Myometrial cell (primary cell): ENCODE data around the gene CHRND. TPM values are rescaled to one million over a fixed set of nuclear protein-coding genes. Genes with fewer than 3 reads are reported as not detected.

Source experiments
- total RNA-seq: library from RNA; depleted of rRNA; stranded (reverse); fragments of >200 nt; gene quantifications from 2 replicates; pipeline ENCODE4 v1.2.3, GENCODE V29; 2015

CHRND gene
- not detected in 2 replicates for total RNA-seq

DNA sequence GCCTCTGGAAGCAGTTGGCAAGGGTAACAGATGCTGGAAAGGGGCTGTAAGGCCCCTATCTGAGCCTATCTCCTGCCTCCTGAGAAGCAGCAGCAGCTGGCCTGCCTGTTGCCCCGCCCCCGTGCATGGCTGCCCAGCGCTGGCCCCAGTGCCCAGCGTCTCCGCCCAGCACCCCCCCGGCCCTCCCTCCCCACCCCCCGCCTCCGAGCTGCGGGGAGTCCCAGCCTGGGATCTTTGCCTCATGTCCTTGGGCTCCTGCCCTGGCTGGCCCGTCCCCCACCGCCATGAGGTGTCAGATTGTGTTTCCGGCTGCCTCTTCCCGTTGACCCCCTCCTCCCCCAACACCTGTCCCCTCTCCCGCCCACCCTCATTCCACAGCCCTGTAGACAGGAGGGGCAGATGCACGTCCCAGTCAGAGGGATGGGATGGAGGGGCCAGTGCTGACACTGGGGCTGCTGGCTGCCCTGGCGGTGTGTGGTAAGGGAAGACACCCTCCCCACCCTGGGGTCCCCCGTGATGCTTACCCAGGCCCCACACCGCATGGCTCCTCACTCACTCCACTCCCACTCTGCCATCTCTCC is at the start of gene CHRND:
TSS of gene CHRND (plus strand) at position 370 of the 581 bp plus-strand sequence. CDS start at position 426, 56 bp downstream.

DNA sequence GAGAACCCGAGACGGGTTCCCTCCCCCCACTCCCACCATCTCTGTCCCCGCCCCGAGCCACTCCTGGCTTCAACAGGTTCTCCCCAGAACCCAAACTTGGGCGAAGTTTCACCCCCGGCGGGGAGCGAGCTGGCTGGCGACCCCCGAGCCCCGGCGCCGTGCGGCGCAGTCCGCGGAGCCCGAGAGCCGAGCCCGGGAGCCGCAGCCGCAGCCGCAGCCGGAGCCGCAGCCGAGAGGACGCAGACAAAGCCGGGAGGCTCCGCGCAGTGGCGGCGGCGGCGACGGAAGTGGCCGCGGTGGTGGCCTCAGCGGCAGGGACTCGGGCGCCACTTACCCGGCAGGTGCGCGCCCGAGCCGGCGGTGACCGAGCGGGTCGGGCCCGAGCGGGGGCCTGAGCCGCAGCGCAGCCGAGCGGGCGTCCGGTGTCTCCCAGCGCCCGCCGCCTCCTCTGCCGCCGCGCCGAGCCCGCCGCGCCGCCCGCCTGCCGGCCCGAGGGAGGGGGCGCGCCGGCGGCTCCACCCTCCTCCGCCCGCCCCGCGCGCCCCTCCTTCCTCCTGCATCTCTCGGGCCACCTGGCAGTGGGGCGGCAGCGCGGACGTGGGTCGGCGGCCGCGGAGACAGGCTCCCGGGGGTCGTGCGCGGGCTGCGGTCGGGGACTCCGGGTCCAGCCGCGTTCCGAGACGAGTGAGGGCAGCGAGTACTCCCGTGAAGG is 38.4 kb upstream of the CHRND start, which contains the start of gene ECEL1:
TSS of gene ECEL1 (minus strand) at position 450 of the 712 bp plus-strand sequence. CDS start 1,181 bp downstream, outside the sequence.

DNA sequence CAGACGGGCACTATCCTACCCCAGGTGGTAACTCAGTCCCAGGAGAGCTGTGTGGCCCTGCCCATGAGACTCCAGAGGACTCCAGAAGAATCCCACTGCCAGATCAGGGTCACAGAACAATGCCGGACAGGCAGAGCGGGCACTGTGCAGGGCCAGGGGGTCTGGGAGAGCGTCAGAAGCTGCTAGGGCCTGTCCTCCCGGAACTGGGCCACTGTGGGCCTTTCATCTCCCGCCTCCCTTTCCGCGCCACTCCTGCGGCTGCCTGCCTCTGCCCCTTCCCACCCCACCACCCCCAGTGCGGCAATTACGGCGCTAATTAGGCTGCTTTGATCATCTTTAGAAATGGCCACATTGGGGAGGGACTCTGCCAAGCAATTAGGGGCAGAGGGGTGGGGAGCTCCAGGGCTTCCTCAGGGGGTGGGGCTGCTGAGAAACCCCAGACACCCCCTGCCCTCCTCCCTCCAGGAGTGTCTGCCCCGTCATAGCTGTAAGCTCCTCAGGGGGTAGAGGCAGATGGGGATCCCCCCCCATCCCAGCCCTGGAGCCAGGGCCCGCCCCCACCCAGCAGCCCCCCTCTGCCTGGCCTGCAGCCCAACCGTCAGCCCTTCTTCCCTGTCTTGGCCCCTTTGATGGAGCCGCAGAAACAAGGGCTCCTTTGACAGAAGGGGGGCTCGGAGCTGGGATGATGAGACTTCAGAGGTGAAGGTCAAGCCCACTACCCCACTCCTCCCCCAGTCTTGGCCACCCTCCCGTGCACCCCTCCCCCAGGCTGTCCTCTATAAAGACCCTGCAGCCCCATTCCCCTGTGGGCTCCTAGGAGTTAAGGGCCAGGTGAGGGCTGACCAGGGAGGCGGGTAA is 6.2 kb upstream of the CHRND start, which contains the start of gene PRSS56:
TSS of gene PRSS56 (plus strand) at position 808 of the 858 bp plus-strand sequence. CDS start 211 bp downstream, outside the sequence.

DNA sequence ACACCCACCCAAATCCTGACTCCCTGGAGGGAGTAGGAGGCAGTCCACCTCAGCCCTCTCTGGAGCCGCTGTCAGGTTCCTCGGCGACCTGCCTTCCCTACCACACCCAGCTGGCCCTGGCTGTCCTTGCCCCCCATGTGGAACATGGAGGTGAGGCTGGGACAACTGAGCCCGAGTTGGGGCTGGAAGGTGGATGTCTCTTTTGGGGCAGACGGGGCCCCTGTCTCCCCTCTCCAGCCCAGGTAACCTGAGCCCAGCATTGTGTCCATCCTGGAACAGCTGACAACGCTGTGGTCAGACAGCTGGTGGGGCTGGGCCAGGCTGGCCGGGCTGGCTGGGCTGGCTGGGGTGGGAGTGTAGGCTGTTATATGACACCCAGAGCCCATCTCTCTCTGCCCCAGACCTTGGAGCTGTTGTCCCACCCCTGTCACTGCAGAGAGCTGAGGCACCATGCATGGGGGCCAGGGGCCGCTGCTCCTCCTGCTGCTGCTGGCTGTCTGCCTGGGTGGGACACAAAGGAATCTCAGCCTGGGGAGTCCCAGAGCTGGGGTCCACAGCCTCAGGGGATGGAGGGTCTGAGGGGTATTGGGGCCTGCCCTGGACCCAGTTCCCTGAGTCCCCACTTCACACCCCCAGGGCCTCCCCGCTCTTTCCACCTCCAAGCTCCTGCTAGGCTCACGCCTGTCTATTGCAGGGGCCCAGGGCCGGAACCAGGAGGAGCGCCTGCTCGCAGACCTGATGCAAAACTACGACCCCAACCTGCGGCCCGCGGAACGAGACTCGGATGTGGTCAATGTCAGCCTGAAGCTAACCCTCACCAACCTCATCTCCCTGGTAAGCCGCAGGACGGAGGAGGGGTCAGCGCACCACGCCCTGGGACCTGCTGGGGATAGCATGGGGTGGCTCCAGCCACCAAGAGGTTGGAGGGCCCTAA is 13.6 kb downstream of the CHRND start, which contains the start of gene CHRNG:
TSS of gene CHRNG (plus strand) at position 395 of the 934 bp plus-strand sequence. CDS start at position 451, 56 bp downstream.

DNA sequence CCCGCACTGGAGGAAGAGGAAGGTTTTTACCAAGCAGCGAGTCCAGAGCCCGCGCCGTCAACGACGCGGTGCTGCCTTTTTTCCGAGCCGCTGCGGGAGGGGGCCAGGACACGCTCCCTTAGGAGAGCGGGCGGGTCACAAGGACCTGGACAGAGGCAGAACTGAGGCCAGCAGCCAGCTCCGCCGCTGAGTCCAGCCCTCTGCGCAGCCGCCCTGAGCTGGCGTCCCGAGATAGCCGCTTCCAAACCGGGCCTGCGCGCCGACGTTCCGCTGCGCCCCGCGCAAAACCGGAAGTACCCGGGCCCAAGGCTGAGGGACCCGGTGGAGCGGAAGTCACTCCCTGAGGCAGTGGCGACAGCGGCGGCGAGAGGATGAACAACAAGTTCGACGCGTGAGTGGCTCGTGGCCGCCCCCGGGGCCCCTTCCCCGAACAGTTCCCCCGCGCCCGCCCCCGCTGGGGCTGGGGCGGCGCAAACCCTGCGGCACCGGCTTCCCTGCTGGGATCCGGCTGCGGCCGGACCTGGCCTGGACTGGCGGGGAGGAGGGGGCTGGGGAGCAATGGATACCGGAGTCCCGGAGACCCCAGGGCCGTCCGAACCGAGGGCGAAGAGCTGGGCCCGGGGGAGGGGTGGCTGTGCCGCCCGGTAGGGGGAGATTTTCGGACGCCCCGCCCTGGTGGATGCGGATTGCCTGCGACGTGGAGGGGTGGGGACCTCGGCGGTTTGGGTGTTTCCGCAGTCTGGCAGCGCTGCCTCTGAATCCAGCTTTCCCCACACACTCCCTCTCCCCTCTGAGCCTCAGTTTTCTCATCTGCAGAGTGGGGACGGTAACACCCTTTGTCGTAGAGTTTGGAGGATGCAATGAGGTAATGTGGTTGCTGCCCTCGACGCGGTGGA is 24.6 kb downstream of the CHRND start, which contains the start of the genes EIF4E2 and TIGD1:
TSS of gene EIF4E2 (plus strand) at position 336 of the 896 bp plus-strand sequence. CDS start at position 372, 36 bp downstream.
TSS of gene TIGD1 (minus strand) at position 204 of the 896 bp plus-strand sequence. CDS start 675 bp downstream, outside the sequence.

Other genes starting within 250 kb of the CHRND start
- not detected in 2 replicates for gene ALPP, start 147.4 kb upstream of the CHRND start, total RNA-seq
- gene ALPG, start 119.3 kb upstream of the CHRND start, total RNA-seq, result not detected in 2 replicates
- not detected in 2 replicates for gene ALPI, start 70.0 kb upstream of the CHRND start, total RNA-seq
- not detected in 2 replicates for gene ECEL1, start 38.3 kb upstream of the CHRND start, total RNA-seq
- gene PRSS56, start 5.8 kb upstream of the CHRND start, total RNA-seq, result not detected in 2 replicates
- not detected in 2 replicates for gene CHRNG, start 13.5 kb downstream of the CHRND start, total RNA-seq
- gene TIGD1, start 24.4 kb downstream of the CHRND start, total RNA-seq, result 1.8 and 2.0 TPM in 2 replicates
- 69.5 and 90.0 TPM in 2 replicates for gene EIF4E2, start 24.5 kb downstream of the CHRND start, total RNA-seq
- not detected in 2 replicates for gene EFHD1, start 107.4 kb downstream of the CHRND start, total RNA-seq
- gene GIGYF2, start 171.2 kb downstream of the CHRND start, total RNA-seq, result 28.0 and 36.6 TPM in 2 replicates